Upper lobe of left lung (tissue), 6 donors: ENCODE measurements around the gene RAB11FIP4. TPM values are rescaled to one million over a fixed set of nuclear protein-coding genes. Genes with fewer than 3 reads are reported as not detected.

Source experiments
- ATAC-seq, 2 donors: fragments of 200-7000 bp; cut with Tn5 transposase; one replicate each; pipeline ENCODE4 v1.9.1; 2022; ENCODE audit warnings: mild to moderate bottlenecking in 2 of 2, moderate library complexity in 2 of 2; ENCODE audit not compliant: low FRiP score in 2 of 2
- DNase-seq, 2 donors: peaks; one replicate each; pipeline ENCODE4 v3.0.0-alpha.2; 2019 to 2020
- H3K27ac ChIP-seq, 4 donors: fragments of 200-600 bp; sonication (generic); one replicate each; pipeline ENCODE4 v1.5.1; 2016 to 2019
- H3K27me3 ChIP-seq, 4 donors: fragments of 200-600 bp; sonication (generic); one replicate each; pipeline ENCODE4 v1.5.1; 2017 to 2019
- H3K36me3 ChIP-seq, 4 donors: fragments of 200-600 bp; sonication (generic); one replicate each; pipeline ENCODE4 v1.5.1; 2016 to 2019
- H3K4me1 ChIP-seq, 4 donors: fragments of 200-600 bp; sonication (generic); one replicate each; pipeline ENCODE4 v1.5.1; 2018 to 2019
- H3K4me3 ChIP-seq, 4 donors: fragments of 200-600 bp; sonication (generic); one replicate each; pipeline ENCODE4 v1.5.1; 2017 to 2019; ENCODE audit warnings: mild to moderate bottlenecking in 2 of 4, moderate library complexity in 1 of 4
- H3K9me3 ChIP-seq, 4 donors: fragments of 200-600 bp; sonication (generic); one replicate each; pipeline ENCODE4 v1.5.1; 2018 to 2019
- EP300 ChIP-seq, 4 donors: sonication (generic); formaldehyde crosslinking; IDR thresholded peaks; one replicate each; pipeline ENCODE4 v1.5.1; 2017; ENCODE audit warnings: antibody characterized with exemption in 4 of 4, control low read depth in 2 of 4
- POLR2A ChIP-seq, 4 donors: fragments of 450-650 bp; IDR thresholded peaks; one replicate each; pipeline ENCODE4 v1.5.1; 2016 to 2017; ENCODE audit warnings: antibody characterized with exemption in 4 of 4, mild to moderate bottlenecking in 2 of 4
- POLR2AphosphoS5 ChIP-seq, 2 donors: sonication (generic); formaldehyde crosslinking; IDR thresholded peaks; one replicate each; pipeline ENCODE4 v1.5.1; 2017; ENCODE audit warnings: antibody characterized with exemption in 2 of 2
- WGBS, 2 donors: methylation state at CpG; one replicate each; pipeline ENCODE4 v1.1.5; 2017 to 2018; 5-methylcytosine and 5-hydroxymethylcytosine counted together
- total RNA-seq, 6 donors: library from RNA; depleted of rRNA in 4 of 6; stranded (reverse); fragments of >200 nt in 4 of 6; gene quantifications; one replicate each; pipeline versions ENCODE4 v1.1.0 to v1.2.1, GENCODE V29; 2016 to 2021
- TF ChIP-seq, protein P1 (sequence below), 6 experiments: fragments of 450-650 bp in 4 of 6; fragments of 200-600 bp in 2 of 6; sonication (generic) in 2 of 6; IDR thresholded peaks; one replicate each; pipeline ENCODE4 v1.5.1; 2016 to 2019; ENCODE audit warnings: antibody characterized with exemption in 6 of 6
- donor health status: DM: no; HTN: no; CAD: no; lungs with moderate emphysema.
- donor health status: DM: no; HTN: yes; CAD: no; lungs with severe emphysema.

The RAB11FIP4 gene
- total RNA-seq, 6 donors from 2014 or later, result 15.2 to 36.1 (median 23.3) TPM

DNA sequence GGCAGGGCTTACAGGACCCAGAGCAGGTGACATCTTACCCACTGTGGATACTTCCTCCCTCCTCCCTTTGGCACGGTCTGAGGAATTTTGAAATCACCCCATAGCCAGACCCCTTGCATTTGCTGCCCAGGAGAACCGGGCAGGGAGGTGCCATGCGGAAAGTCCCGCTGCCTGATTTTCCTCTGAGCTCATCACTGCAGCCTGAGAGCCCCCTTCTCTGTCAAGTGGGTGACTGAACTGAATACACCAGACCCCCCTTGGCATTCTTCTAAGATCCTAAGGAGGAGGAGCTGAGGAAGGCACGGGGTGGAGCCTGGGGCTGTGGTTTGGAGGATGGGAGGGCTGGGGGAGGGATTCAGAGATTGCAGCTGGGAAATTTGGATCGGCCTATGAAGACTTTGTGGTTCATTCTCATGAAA is 173.4 kb downstream of the RAB11FIP4 start:
- TF ChIP-seq POLR2AphosphoS5 (IDR thresholded peaks at IDR 0.05) (peak in 1 of 2 donors; percentile 26), POLR2A (IDR thresholded peaks at IDR 0.05) (no peak)
- Histone ChIP-seq H3K27me3 (no peaks in the 10 kb centered on the region), H3K4me1 (peaks cover 36 to 65% (median 52%) of the 10 kb centered on the region in 4 donors), H3K36me3 (no peaks in the 10 kb centered on the region), H3K27ac (peak overlapping the region in 3 of 4 donors; percentile 20 to 52 (median 42)), H3K4me3 (no peak overlapping the region), H3K9me3 (no peaks in the 10 kb centered on the region)
- ATAC-seq (peak in 1 of 2 donors; percentile 23), DNase-seq (no peak)
- 36 to 60% methylated on average over 6 of the region's 6 CpGs for WGBS, 2 donors

DNA sequence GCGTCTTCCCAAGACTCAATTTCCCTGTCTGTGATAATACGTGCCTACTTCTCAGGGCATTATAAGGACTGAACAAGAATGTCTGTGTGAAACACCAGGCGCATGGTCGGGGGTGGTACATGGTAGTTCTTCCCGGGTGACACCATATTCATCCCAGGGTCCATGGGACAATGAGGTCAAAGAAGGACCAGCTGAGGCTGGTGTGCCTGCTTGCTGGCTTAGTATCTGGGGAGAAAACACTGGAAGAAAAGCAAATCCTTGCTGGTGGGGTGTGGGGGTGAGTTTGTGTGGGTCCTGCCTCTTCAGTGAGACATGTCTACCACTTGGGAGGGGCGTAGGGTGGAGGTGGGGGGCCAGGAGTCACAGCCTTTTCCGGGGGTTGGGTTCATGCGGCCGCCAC is 174.2 kb downstream of the RAB11FIP4 start:
- Histone ChIP-seq H3K27me3 (no peaks in the 10 kb centered on the region), H3K9me3 (no peaks in the 10 kb centered on the region), H3K36me3 (no peaks in the 10 kb centered on the region), H3K4me1 (peaks cover 35 to 60% (median 52%) of the 10 kb centered on the region in 4 donors), H3K4me3 (no peak overlapping the region), H3K27ac (peak overlapping the region in 3 of 4 donors; percentile 20 to 52 (median 42))
- 90 to 95% methylated on average over 9 of the region's 9 CpGs for WGBS, 2 donors
- DNase-seq, result no peak
- ATAC-seq, result no peak
- TF ChIP-seq POLR2A (IDR thresholded peaks at IDR 0.05), result no peak

DNA sequence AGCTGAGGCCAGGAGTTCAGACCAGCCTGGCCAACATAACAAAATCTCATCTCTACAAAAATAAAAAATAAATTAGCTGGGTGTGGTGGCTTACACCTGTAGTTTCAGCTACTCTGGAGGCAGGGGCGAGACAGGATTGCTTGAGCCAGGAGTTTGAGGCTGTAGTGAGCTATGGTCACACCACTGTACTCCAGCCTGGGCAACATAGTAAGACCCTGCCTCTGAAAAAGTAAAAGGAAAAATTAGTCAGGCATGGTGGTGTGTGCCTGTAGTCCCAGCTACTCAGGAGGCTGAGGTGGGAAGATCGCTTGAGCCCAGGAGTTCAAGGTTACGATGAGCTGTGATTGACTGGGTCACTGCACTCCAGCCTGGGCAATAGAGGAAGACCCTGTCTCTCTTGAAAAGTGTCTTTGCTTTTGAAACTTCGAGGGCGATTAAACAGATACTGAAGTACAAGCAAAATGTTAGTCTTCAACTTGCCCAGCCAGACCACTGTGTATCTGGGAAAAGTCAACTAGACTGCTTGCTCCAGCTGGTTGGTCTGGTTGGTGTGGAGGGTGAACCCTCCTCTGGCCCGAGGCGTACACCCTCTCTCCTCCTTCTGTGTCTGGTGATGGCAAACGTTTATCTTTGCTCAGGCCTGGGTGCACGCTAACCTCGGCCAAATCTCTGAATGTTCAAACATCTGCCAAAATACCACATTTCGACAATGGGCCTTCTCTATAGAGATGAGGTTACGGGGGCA is 174.9 kb downstream of the RAB11FIP4 start:
- Histone ChIP-seq H3K4me1 (peaks cover 28 to 61% (median 51%) of the 10 kb centered on the region in 4 donors), H3K27ac (peak overlapping the region in 1 of 4 donors; percentile 42), H3K4me3 (no peak overlapping the region), H3K36me3 (no peaks in the 10 kb centered on the region), H3K9me3 (no peaks in the 10 kb centered on the region), H3K27me3 (no peaks in the 10 kb centered on the region)
- 82 to 87% methylated on average over 12 of the region's 12 CpGs for WGBS, 2 donors
- TF ChIP-seq, protein P1, sequence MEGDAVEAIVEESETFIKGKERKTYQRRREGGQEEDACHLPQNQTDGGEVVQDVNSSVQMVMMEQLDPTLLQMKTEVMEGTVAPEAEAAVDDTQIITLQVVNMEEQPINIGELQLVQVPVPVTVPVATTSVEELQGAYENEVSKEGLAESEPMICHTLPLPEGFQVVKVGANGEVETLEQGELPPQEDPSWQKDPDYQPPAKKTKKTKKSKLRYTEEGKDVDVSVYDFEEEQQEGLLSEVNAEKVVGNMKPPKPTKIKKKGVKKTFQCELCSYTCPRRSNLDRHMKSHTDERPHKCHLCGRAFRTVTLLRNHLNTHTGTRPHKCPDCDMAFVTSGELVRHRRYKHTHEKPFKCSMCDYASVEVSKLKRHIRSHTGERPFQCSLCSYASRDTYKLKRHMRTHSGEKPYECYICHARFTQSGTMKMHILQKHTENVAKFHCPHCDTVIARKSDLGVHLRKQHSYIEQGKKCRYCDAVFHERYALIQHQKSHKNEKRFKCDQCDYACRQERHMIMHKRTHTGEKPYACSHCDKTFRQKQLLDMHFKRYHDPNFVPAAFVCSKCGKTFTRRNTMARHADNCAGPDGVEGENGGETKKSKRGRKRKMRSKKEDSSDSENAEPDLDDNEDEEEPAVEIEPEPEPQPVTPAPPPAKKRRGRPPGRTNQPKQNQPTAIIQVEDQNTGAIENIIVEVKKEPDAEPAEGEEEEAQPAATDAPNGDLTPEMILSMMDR (IDR thresholded peaks at IDR 0.05), result no peak
- TF ChIP-seq EP300 (IDR thresholded peaks at IDR 0.05), result no peak
- TF ChIP-seq POLR2A (IDR thresholded peaks at IDR 0.05), result no peak
- TF ChIP-seq POLR2AphosphoS5 (IDR thresholded peaks at IDR 0.05), result no peak
- ATAC-seq (no peak), DNase-seq (no peak)

DNA sequence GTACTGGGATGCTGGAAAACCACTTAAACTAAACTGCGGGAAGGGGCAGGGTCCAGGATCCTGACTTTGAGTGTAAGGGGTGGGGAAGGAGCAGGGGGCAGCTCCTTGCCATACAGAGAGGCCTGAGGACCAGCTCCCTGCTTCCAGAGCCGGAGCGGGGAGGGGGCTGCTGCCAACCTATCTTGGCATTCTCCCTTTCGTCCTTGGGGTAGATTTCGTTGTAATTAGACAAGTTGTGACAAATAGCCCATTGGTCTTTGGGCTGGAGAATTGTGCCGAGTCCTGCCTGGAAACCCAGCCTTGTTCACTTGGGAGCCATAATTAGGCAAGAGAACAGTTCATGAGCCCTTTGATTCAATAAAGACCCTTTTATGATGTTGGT is 175.5 kb downstream of the RAB11FIP4 start:
- Histone ChIP-seq H3K4me1 (peaks cover 22 to 58% (median 48%) of the 10 kb centered on the region in 4 donors), H3K27ac (peak overlapping the region in 1 of 4 donors; percentile 66)

DNA sequence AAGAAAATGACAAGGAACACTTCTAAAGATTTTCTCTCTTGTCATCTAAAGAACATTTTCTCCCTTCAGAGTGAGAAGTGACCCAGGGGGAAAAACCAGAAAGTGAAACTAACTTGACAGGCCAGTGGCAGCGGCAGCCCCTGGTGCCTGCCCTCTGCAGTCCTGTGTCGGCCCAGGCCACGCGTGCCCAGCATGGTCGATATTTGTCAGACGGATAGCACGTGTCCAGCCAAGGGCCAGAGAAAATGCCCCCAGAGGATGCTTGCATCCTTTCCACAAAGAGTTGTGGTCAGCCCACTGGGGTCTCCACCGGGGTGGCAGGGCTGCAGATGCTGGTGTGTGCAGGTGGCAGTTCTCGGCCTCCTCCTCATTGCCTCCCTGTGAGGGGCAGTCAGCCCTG is 176.6 kb downstream of the RAB11FIP4 start:
- Histone ChIP-seq H3K4me1 (peaks cover 14 to 52% (median 43%) of the 10 kb centered on the region in 4 donors), H3K36me3 (no peaks in the 10 kb centered on the region), H3K9me3 (no peaks in the 10 kb centered on the region), H3K27ac (peak overlapping the region; percentile 23 to 71 (median 62)), H3K4me3 (peak overlapping the region in 1 of 4 donors; percentile 12), H3K27me3 (no peaks in the 10 kb centered on the region)
- ATAC-seq (no peak), DNase-seq (peak in 1 of 2 donors; percentile 71)
- 57 to 73% methylated on average over 7 to 9 of the region's 9 CpGs for WGBS, 2 donors
- TF ChIP-seq POLR2AphosphoS5 (IDR thresholded peaks at IDR 0.05), result no peak
- TF ChIP-seq EP300 (IDR thresholded peaks at IDR 0.05), result no peak
- TF ChIP-seq, protein P1 (IDR thresholded peaks at IDR 0.05), result no peak

More for the DNA sequence above, 175.5 kb downstream of the RAB11FIP4 start:
- no peak for ATAC-seq
- no peak overlapping the region for H3K4me3 ChIP-seq
- WGBS, 2 donors, result 87 to 97% methylated on average over 6 of the region's 6 CpGs
- H3K27me3 ChIP-seq, result no peaks in the 10 kb centered on the region
- no peak for TF ChIP-seq POLR2A (IDR thresholded peaks at IDR 0.05)
- no peak for TF ChIP-seq EP300 (IDR thresholded peaks at IDR 0.05)
- no peak for TF ChIP-seq POLR2AphosphoS5 (IDR thresholded peaks at IDR 0.05)
- TF ChIP-seq, protein P1 (IDR thresholded peaks at IDR 0.05), result no peak
- no peaks in the 10 kb centered on the region for H3K36me3 ChIP-seq
- no peaks in the 10 kb centered on the region for H3K9me3 ChIP-seq
- no peak for DNase-seq
